Measurements from ENCODE around the gene GUCA2A.

GUCA2A gene

DNA sequence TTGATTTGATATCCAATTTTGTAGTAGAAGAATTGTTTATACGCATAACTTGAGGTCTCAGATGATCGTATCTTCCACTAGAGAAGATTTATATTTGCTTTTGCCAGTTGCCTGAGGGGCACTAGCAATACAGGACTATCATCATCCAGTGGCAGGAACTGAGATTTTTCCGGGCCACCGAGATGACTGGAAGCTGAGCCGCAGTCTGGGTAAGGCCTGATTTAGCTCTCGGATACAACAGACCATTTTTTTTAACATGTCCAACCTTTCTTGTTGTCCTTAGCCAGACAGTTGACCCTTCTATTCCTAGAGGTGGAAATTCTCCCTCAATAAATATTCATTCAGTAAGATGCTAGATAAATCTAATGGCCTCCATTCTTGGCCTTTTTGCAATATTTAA, 36.8 kb downstream of the GUCA2A start:
- Histone ChIP-seq H3K27ac (no peak overlapping the region), H3K27me3 (no peaks in the 10 kb centered on the region), H3K4me3 (ENCODE audit: low read depth in 1 of 2, low read length in 1 of 2) (no peak overlapping the region), H3K4me1 (ENCODE audit: control insufficient read depth in 1 of 2, insufficient read depth in 1 of 2, low read depth in 1 of 2, low read length in 1 of 2) (no peaks in the 10 kb centered on the region), H3K9me3 (no peaks in the 10 kb centered on the region), H3K36me3 (no peaks in the 10 kb centered on the region)
- TF ChIP-seq, protein P1, sequence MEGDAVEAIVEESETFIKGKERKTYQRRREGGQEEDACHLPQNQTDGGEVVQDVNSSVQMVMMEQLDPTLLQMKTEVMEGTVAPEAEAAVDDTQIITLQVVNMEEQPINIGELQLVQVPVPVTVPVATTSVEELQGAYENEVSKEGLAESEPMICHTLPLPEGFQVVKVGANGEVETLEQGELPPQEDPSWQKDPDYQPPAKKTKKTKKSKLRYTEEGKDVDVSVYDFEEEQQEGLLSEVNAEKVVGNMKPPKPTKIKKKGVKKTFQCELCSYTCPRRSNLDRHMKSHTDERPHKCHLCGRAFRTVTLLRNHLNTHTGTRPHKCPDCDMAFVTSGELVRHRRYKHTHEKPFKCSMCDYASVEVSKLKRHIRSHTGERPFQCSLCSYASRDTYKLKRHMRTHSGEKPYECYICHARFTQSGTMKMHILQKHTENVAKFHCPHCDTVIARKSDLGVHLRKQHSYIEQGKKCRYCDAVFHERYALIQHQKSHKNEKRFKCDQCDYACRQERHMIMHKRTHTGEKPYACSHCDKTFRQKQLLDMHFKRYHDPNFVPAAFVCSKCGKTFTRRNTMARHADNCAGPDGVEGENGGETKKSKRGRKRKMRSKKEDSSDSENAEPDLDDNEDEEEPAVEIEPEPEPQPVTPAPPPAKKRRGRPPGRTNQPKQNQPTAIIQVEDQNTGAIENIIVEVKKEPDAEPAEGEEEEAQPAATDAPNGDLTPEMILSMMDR (IDR thresholded peaks at IDR 0.05) = no peak

DNA sequence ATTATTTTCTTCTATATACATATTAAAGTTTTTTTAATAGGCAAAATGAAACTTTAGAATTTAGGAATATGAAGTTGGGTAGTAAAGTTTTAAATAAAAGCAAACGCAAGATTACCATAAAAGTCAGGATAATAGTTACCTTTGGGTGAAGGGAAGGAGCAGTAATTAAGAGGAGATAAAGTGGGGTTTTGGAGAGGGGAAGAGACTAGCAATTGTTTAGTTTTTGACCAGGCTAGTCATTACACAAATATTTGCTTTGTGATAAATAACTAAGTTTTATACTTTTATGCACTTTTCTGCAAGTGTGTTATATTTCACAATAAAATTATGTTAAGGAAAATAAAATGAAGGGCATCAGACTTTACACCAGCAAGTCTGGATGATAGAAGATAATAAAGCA, 39.0 kb downstream of the GUCA2A start:
- H3K9me3 ChIP-seq = no peaks in the 10 kb centered on the region
- TF ChIP-seq, protein P1 (IDR thresholded peaks at IDR 0.05) = no peak
- H3K4me1 ChIP-seq (ENCODE audit: control insufficient read depth in 1 of 2, insufficient read depth in 1 of 2, low read depth in 1 of 2, low read length in 1 of 2) = no peaks in the 10 kb centered on the region
- H3K36me3 ChIP-seq = no peaks in the 10 kb centered on the region
- no peaks in the 10 kb centered on the region for H3K27me3 ChIP-seq
- no peak overlapping the region for H3K27ac ChIP-seq
- H3K4me3 ChIP-seq (ENCODE audit: low read depth in 1 of 2, low read length in 1 of 2) = no peak overlapping the region

DNA sequence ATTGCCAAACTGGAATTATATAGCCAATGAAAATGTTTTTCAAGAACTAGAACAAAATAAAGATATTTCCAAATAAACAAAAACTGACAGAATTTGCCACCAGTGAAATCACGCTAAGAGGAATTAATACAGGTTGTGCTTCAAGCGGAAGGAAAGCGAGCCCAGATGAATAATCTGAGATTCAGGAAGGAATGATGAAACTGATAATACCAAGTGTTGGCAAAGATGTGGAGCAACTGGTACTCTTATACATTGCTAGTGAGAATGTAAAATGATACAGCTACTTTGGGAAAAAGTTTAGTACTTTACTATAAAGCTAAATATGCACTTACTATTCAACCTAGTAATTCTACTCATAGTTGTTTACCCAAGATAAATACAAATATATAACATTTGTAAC, 42.1 kb downstream of the GUCA2A start:
- Histone ChIP-seq H3K9me3 (no peaks in the 10 kb centered on the region), H3K27ac (no peak overlapping the region)
- TF ChIP-seq, protein P1 (IDR thresholded peaks at IDR 0.05) = no peak

DNA sequence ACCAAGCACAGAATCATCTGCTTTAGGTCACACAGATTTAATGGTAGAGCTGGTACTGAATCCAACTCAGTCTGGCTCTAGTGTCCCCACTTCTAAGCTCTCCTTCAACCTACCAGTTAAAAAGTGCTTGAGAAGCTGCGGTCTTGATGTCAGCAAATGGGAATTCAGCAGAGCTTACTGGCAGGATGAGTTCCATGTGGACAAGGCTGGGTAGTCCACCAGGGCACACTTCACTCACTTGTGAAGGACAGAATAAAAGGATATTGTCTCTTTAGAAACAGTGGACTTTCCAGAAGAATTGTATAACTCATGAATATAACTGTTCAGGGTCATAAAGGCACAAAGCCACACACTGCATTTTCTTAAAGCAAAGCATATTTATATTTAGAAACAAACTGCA, 46.4 kb downstream of the GUCA2A start:
- Histone ChIP-seq H3K27ac (no peak overlapping the region), H3K4me1 (ENCODE audit: control insufficient read depth in 1 of 2, insufficient read depth in 1 of 2, low read depth in 1 of 2, low read length in 1 of 2) (no peaks in the 10 kb centered on the region), H3K4me3 (ENCODE audit: low read depth in 1 of 2, low read length in 1 of 2) (no peak overlapping the region), H3K36me3 (no peaks in the 10 kb centered on the region), H3K9me3 (no peaks in the 10 kb centered on the region), H3K27me3 (peaks cover 15% of the 10 kb centered on the region)
- TF ChIP-seq, protein P1 (IDR thresholded peaks at IDR 0.05) = no peak

More for the DNA sequence above, 42.1 kb downstream of the GUCA2A start:
- H3K36me3 ChIP-seq = no peaks in the 10 kb centered on the region
- no peak overlapping the region for H3K4me3 ChIP-seq (ENCODE audit: low read depth in 1 of 2, low read length in 1 of 2)
- no peaks in the 10 kb centered on the region for H3K4me1 ChIP-seq (ENCODE audit: control insufficient read depth in 1 of 2, insufficient read depth in 1 of 2, low read depth in 1 of 2, low read length in 1 of 2)
- peaks cover 5% of the 10 kb centered on the region for H3K27me3 ChIP-seq

DNA sequence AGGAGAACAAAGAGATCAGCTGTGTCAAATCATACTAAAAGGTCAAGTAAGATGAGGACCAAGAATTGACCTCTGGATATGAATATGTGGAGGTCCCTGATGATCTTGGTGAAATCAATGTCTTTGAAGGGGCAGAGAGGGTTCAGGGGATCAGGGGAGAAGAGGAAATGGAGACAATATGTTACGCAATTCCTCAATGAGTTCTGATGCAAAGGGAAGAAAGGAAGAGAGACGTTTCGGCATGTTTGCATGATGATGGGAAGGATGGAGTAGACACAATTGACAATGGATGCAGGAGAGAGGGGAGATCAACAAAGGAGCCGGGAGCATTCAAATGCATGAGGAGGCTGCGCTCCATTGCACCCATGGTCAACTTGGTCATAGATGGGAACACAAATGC, 47.3 kb downstream of the GUCA2A start:
- Histone ChIP-seq H3K4me3 (ENCODE audit: low read depth in 1 of 2, low read length in 1 of 2) (no peak overlapping the region), H3K9me3 (no peaks in the 10 kb centered on the region), H3K36me3 (no peaks in the 10 kb centered on the region), H3K27me3 (peaks cover 15% of the 10 kb centered on the region), H3K4me1 (ENCODE audit: control insufficient read depth in 1 of 2, insufficient read depth in 1 of 2, low read depth in 1 of 2, low read length in 1 of 2) (no peaks in the 10 kb centered on the region), H3K27ac (no peak overlapping the region)
- TF ChIP-seq, protein P1 (IDR thresholded peaks at IDR 0.05) = no peak

DNA sequence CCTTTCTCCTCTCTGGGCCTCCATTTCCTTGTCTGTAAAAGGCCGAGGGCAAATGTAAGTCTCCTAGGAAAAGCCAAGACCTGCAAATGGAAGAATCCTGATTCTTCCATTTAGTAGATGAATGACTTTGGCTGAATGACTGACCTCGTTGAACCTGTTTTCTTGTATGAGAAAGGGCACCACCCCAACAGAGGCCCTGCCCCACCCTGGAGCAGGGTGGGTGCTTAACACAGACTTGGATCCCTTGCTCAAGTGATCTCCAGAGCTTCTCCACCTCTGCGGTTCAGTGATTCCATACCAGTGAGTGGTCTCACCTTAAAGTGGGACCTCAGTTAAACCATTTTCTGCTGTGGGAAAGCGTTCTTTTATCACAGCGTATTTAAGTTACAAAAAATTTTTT, 50.3 kb downstream of the GUCA2A start:
- no peaks in the 10 kb centered on the region for H3K4me1 ChIP-seq (ENCODE audit: control insufficient read depth in 1 of 2, insufficient read depth in 1 of 2, low read depth in 1 of 2, low read length in 1 of 2)
- no peak overlapping the region for H3K4me3 ChIP-seq (ENCODE audit: low read depth in 1 of 2, low read length in 1 of 2)
- H3K27me3 ChIP-seq = peaks cover 15% of the 10 kb centered on the region
- no peak overlapping the region for H3K27ac ChIP-seq
- TF ChIP-seq, protein P1 (IDR thresholded peaks at IDR 0.05) = no peak
- H3K36me3 ChIP-seq = no peaks in the 10 kb centered on the region
- no peaks in the 10 kb centered on the region for H3K9me3 ChIP-seq
